GM23338 (cell line): ENCODE measurements around the gene GRAMD2B. TPM values are rescaled to one million over a fixed set of nuclear protein-coding genes. Genes with fewer than 3 reads are reported as not detected.

Experiments used
- ATAC-seq: fragments of 200-7000 bp; cut with Tn5 transposase; 3 replicates; pipeline ENCODE4 v1.9.1; 2020
- DNase-seq: peaks from one replicate; pipeline ENCODE4 v3.0.0-alpha.2; 2015; ENCODE audit warnings: low spot score
- H2AFZ ChIP-seq: fragments of 200-600 bp; sonication (generic); 2 replicates; pipeline ENCODE4 v1.8.0; 2016; ENCODE audit warnings: antibody characterized with exemption, mild to moderate bottlenecking, moderate library complexity
- H3F3A ChIP-seq: fragments of 200-600 bp; sonication (generic); replicated peaks from 2 replicates; pipeline ENCODE4 v1.8.0; 2017; ENCODE audit warnings: antibody characterized with exemption, mixed run types, low read depth
- H3K27ac ChIP-seq: fragments of 200-600 bp; sonication (generic); 2 replicates; pipeline ENCODE4 v1.6.1; 2016; ENCODE audit warnings: low read depth
- H3K27me3 ChIP-seq: fragments of 200-600 bp; sonication (generic); 2 replicates; pipeline ENCODE4 v1.8.0; 2016; ENCODE audit warnings: mild to moderate bottlenecking, mixed run types, moderate library complexity; ENCODE audit not compliant: insufficient read depth
- H3K36me3 ChIP-seq: fragments of 200-600 bp; sonication (generic); 2 replicates; pipeline ENCODE4 v1.8.0; 2016; ENCODE audit warnings: mild to moderate bottlenecking; ENCODE audit not compliant: insufficient read depth
- H3K4me1 ChIP-seq: fragments of 200-600 bp; sonication (generic); 2 replicates; pipeline ENCODE4 v1.8.0; 2016; ENCODE audit warnings: mild to moderate bottlenecking, moderate library complexity; ENCODE audit not compliant: insufficient read depth
- H3K4me2 ChIP-seq: fragments of 200-600 bp; sonication (generic); 2 replicates; pipeline ENCODE4 v1.7.1; 2017; ENCODE audit warnings: mixed run types
- H3K4me3 ChIP-seq: fragments of 200-600 bp; sonication (generic); 2 replicates; pipeline ENCODE4 v1.6.1; 2016; ENCODE audit warnings: mixed run types
- H3K79me2 ChIP-seq: fragments of 200-600 bp; sonication (generic); replicated peaks from 2 replicates; pipeline ENCODE4 v1.8.0; 2017; ENCODE audit warnings: mild to moderate bottlenecking; ENCODE audit not compliant: insufficient read depth
- H3K9me2 ChIP-seq: fragments of 200-600 bp; sonication (generic); 2 replicates; pipeline ENCODE4 v1.8.0; 2017; ENCODE audit not compliant: insufficient read depth
- H4K20me1 ChIP-seq: fragments of 200-600 bp; sonication (generic); replicated peaks from 2 replicates; pipeline ENCODE4 v1.8.0; 2017; ENCODE audit warnings: mild to moderate bottlenecking; ENCODE audit not compliant: insufficient read depth
- H3K27ac Mint-ChIP-seq: 2 replicates; pipeline ENCODE4 v1.8.0; 2020; ENCODE audit warnings: inconsistent platforms, mild to moderate bottlenecking, moderate library complexity, mixed read lengths
- H3K27me3 Mint-ChIP-seq: 3 replicates; pipeline ENCODE4 v1.8.0; 2022; ENCODE audit warnings: low read depth, mild to moderate bottlenecking, moderate library complexity, mixed read lengths, inconsistent platforms; ENCODE audit not compliant: insufficient read depth, poor library complexity
- H3K36me3 Mint-ChIP-seq: 3 replicates; pipeline ENCODE4 v1.8.0; 2021; ENCODE audit warnings: low read depth, mild to moderate bottlenecking, inconsistent platforms, moderate library complexity, mixed read lengths
- H3K4me1 Mint-ChIP-seq: 3 replicates; pipeline ENCODE4 v1.8.0; 2020; ENCODE audit warnings: mild to moderate bottlenecking, inconsistent platforms, mixed read lengths
- H3K4me3 Mint-ChIP-seq: 3 replicates; pipeline ENCODE4 v1.8.0; 2021; ENCODE audit warnings: moderate library complexity, mild to moderate bottlenecking, inconsistent platforms, mixed read lengths
- H3K9me3 Mint-ChIP-seq: 3 replicates; pipeline ENCODE4 v1.8.0; 2020; ENCODE audit warnings: moderate library complexity, mild to moderate bottlenecking, inconsistent platforms, mixed read lengths
- CREB1 ChIP-seq: fragments of 250-450 bp; sonication (Bioruptor Pico); IDR thresholded peaks from 2 replicates; pipeline ENCODE4 v1.5.0; 2020; ENCODE audit warnings: low read depth, mild to moderate bottlenecking, moderate library complexity
- ETS1 ChIP-seq: IDR thresholded peaks from 2 replicates; pipeline ENCODE4 v1.6.1; 2016; ENCODE audit warnings: antibody characterized with exemption
- EZH2 ChIP-seq: fragments of 200-600 bp; sonication (generic); IDR thresholded peaks from one replicate; pipeline ENCODE4 v1.8.0; 2017; ENCODE audit warnings: antibody characterized with exemption, mild to moderate bottlenecking, low read depth; ENCODE audit not compliant: unreplicated experiment
- EZH2phosphoT487 ChIP-seq: fragments of 200-600 bp; sonication (generic); IDR thresholded peaks from one replicate; pipeline ENCODE4 v1.8.1; 2018; ENCODE audit warnings: antibody characterized with exemption; ENCODE audit not compliant: unreplicated experiment
- POLR2AphosphoS5 ChIP-seq: IDR thresholded peaks from 2 replicates; pipeline ENCODE4 v1.6.1; 2016; ENCODE audit warnings: antibody characterized with exemption, low read depth
- ZNF114 ChIP-seq: fragments of 250-450 bp; sonication (Bioruptor Pico); IDR thresholded peaks from 2 replicates; pipeline ENCODE4 v1.5.0; 2020; ENCODE audit warnings: mild to moderate bottlenecking, moderate library complexity
- ZNF462 ChIP-seq: fragments of 250-450 bp; sonication (Bioruptor Pico); IDR thresholded peaks from 2 replicates; pipeline ENCODE4 v1.5.0; 2020; ENCODE audit warnings: mild to moderate bottlenecking, moderate library complexity
- polyA plus RNA-seq: library from polyadenylated mRNA; unstranded; fragments of >200 nt; fragmentation: Nextera tagmentation; extraction: Ambion mirVana; gene quantifications from 2 replicates; pipeline ENCODE4 v1.2.1, GENCODE V29; 2016
- total RNA-seq: library from RNA; depleted of rRNA; stranded (reverse); fragments of >200 nt; shearing (Covaris generic); gene quantifications from 2 replicates; pipeline ENCODE4 v1.2.3, GENCODE V29; 2014

The GRAMD2B gene
- total and polyA plus RNA-seq, 2 experiments from 2014 or later = 9.7 to 16.9 TPM

DNA sequence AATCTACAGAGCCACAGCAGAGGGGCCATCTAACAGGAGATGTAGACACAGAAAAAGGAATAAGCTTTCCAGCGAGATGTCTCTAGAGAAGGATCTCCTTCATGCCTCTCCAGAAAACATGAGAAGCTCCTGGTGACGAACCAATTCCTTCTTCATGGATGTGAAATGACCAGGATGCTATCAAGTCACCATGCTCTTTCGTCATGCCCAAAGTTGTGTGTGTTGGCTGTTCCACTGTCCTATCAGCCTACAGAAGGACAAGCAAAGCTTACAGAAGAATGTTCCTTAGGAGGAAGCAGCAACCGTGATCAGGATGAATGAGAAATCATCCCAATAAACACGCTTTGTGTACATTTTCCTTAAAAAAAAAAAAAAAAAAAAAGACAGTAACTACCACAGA, 117.4 kb downstream of the GRAMD2B start:
- Histone ChIP-seq H3K36me3 (peaks cover 10% of the 10 kb centered on the region; the same call in 1 of the 2 replicates), H3K27me3 (no peaks in the 10 kb centered on the region), H3K79me2 (no peaks in the 10 kb centered on the region), H3K27ac (no peak overlapping the region), H3K4me1 (no peaks in the 10 kb centered on the region), H3F3A (no peaks in the 10 kb centered on the region), H3K4me2 (no peak overlapping the region), H3K9me2 (no peaks in the 10 kb centered on the region), H3K4me3 (no peak overlapping the region), H2AFZ (no peak overlapping the region), H4K20me1 (0 out of 2 replicates have a peak, but pooled peaks cover 2% of the 10 kb centered on the region)
- Mint-ChIP-seq H3K4me3 (no peak overlapping the region), H3K4me1 (peaks cover 3% of the 10 kb centered on the region; the same call in 1 of the 3 replicates), H3K36me3 (peaks cover 14% of the 10 kb centered on the region; the same call in 2 of the 3 replicates), H3K9me3 (no peaks in the 10 kb centered on the region), H3K27ac (no peak overlapping the region; the same call in 1 of the 2 replicates), H3K27me3 (peaks cover under 1% of the 10 kb centered on the region)
- TF ChIP-seq POLR2AphosphoS5 (no peak), EZH2 (no peak), CREB1 (CRISPR knock-in tag) (no peak), ZNF114 (CRISPR knock-in tag) (no peak), EZH2phosphoT487 (no peak), ETS1 (no peak), ZNF462 (no peak)
- no peak for ATAC-seq
- DNase-seq = no peak
